Mesenchymal stem cell (in vitro differentiated cells and primary cell): ENCODE measurements around the gene FAAH2. TPM values are rescaled to one million over a fixed set of nuclear protein-coding genes. Genes with fewer than 3 reads are reported as not detected.

Source experiments
- DNase-seq: peaks from one replicate; pipeline ENCODE4 v3.0.0-alpha.2; 2013
- H2AFZ ChIP-seq: one replicate; pipeline ENCODE4 v1.6.1; 2013; ENCODE audit warnings: low read depth, mild to moderate bottlenecking, control low read depth, inconsistent platforms, low read length, moderate library complexity
- H2AK5ac ChIP-seq: 2 replicates; pipeline ENCODE4 v1.6.1; 2013; ENCODE audit warnings: low read length, moderate library complexity, mild to moderate bottlenecking, inconsistent platforms; ENCODE audit not compliant: severe bottlenecking
- H2BK120ac ChIP-seq: one replicate; pipeline ENCODE4 v1.6.1; 2013; ENCODE audit warnings: low read depth, mild to moderate bottlenecking, inconsistent platforms, low read length, moderate library complexity
- H2BK12ac ChIP-seq, 2 experiments: one replicate each; pipeline ENCODE4 v1.6.1; 2013; ENCODE audit warnings: inconsistent platforms in 2 of 2, low read length in 2 of 2, mild to moderate bottlenecking in 2 of 2, moderate library complexity in 2 of 2, control low read depth in 1 of 2
- H2BK15ac ChIP-seq: one replicate; pipeline ENCODE4 v1.6.1; 2013; ENCODE audit warnings: mild to moderate bottlenecking, low read depth, inconsistent platforms; ENCODE audit not compliant: poor library complexity, severe bottlenecking
- H2BK5ac ChIP-seq: 2 replicates; pipeline ENCODE4 v1.6.1; 2013; ENCODE audit warnings: low read depth, mild to moderate bottlenecking, low read length, control low read depth, inconsistent platforms; ENCODE audit not compliant: poor library complexity, severe bottlenecking
- H3K14ac ChIP-seq, 2 experiments: one replicate each; pipeline ENCODE4 v1.6.1; 2013; ENCODE audit warnings: inconsistent platforms in 2 of 2, low read length in 2 of 2, control low read depth in 1 of 2, mild to moderate bottlenecking in 1 of 2, moderate library complexity in 1 of 2
- H3K18ac ChIP-seq, 2 experiments: one replicate each; pipeline ENCODE4 v1.6.1; 2013; ENCODE audit warnings: inconsistent platforms in 2 of 2, low read length in 2 of 2, control low read depth in 1 of 2, low read depth in 1 of 2, mild to moderate bottlenecking in 1 of 2
- H3K23ac ChIP-seq, 2 experiments: one replicate each; pipeline ENCODE4 v1.6.1; 2013; ENCODE audit warnings: inconsistent platforms in 2 of 2, low read length in 2 of 2, mild to moderate bottlenecking in 2 of 2, moderate library complexity in 2 of 2, control low read depth in 1 of 2
- H3K27ac ChIP-seq: 2 replicates; pipeline ENCODE4 v1.5.1; 2013; ENCODE audit warnings: mild to moderate bottlenecking, moderate library complexity, low read length, control low read depth, inconsistent platforms; ENCODE audit not compliant: poor library complexity, severe bottlenecking
- H3K27me3 ChIP-seq, 2 experiments: 2 replicates each; pipeline versions ENCODE4 v1.6.1 to v1.7.0; 2013; ENCODE audit warnings: low read length in 2 of 2, mild to moderate bottlenecking in 2 of 2, moderate library complexity in 2 of 2, control low read depth in 1 of 2, inconsistent platforms in 1 of 2; ENCODE audit not compliant: control insufficient read depth in 1 of 2, insufficient read depth in 1 of 2
- H3K36me3 ChIP-seq, 2 experiments: 2 replicates each; pipeline versions ENCODE4 v1.6.1 to v1.7.0; 2013; ENCODE audit warnings: low read length in 2 of 2, control low read depth in 1 of 2, inconsistent platforms in 1 of 2, low read depth in 1 of 2, mild to moderate bottlenecking in 1 of 2; ENCODE audit not compliant: insufficient read depth in 2 of 2, control insufficient read depth in 1 of 2
- H3K4ac ChIP-seq, 2 experiments: one replicate each; pipeline ENCODE4 v1.6.1; 2013; ENCODE audit warnings: inconsistent platforms in 2 of 2, low read length in 2 of 2, mild to moderate bottlenecking in 2 of 2, moderate library complexity in 2 of 2, control low read depth in 1 of 2, low read depth in 1 of 2
- H3K4me1 ChIP-seq: 2 replicates; pipeline ENCODE4 v1.6.1; 2013; ENCODE audit warnings: low read depth, low read length, control low read depth; ENCODE audit not compliant: control insufficient read depth, insufficient read depth
- H3K4me2 ChIP-seq: 2 replicates; pipeline ENCODE4 v1.6.1; 2013; ENCODE audit warnings: low read length, mild to moderate bottlenecking, inconsistent platforms; ENCODE audit not compliant: poor library complexity, severe bottlenecking
- H3K4me3 ChIP-seq, 2 experiments: 2 replicates each; pipeline versions ENCODE4 v1.5.1 to v1.7.0; 2013; ENCODE audit warnings: low read length in 2 of 2, mild to moderate bottlenecking in 2 of 2, control low read depth in 1 of 2, low read depth in 1 of 2; ENCODE audit not compliant: insufficient read depth in 1 of 2
- H3K79me1 ChIP-seq: replicated peaks from 2 replicates; pipeline ENCODE4 v1.6.1; 2013; ENCODE audit warnings: mild to moderate bottlenecking, control low read depth, low read length, inconsistent platforms; ENCODE audit not compliant: poor library complexity, severe bottlenecking
- H3K9ac ChIP-seq: 2 replicates; pipeline ENCODE4 v1.7.0; 2013; ENCODE audit warnings: mild to moderate bottlenecking, low read length, moderate library complexity
- H3K9me3 ChIP-seq: 2 replicates; pipeline ENCODE4 v1.7.0; 2013; ENCODE audit warnings: mild to moderate bottlenecking, low read length; ENCODE audit not compliant: control insufficient read depth
- H4K8ac ChIP-seq: one replicate; pipeline ENCODE4 v1.6.1; 2013; ENCODE audit warnings: inconsistent platforms, mild to moderate bottlenecking, low read length, moderate library complexity
- H4K91ac ChIP-seq: one replicate; pipeline ENCODE4 v1.6.1; 2013; ENCODE audit warnings: mild to moderate bottlenecking, low read length, inconsistent platforms
- WGBS: methylation state at CpG from one replicate; pipeline ENCODE4 v1.1.7; 2013; ENCODE audit warnings: mixed read lengths; 5-methylcytosine and 5-hydroxymethylcytosine counted together
- polyA plus RNA-seq, 2 experiments: library from polyadenylated mRNA; stranded (reverse); fragments of 200-250 nt; gene quantifications; one replicate each; pipeline ENCODE4 v1.2.3, GENCODE V29; 2013

FAAH2 gene
- 0.08 TPM for polyA plus RNA-seq (2013, experiment 1 of 2)
- polyA plus RNA-seq (2013, experiment 2 of 2) = not detected

- WGBS = 17% methylated on average over 20 of the region's 22 CpGs
- Histone ChIP-seq H3K23ac (no peak within 1 kb of the TSS), H2BK12ac (no peak within 1 kb of the TSS), H3K27me3 (no peaks in the 10 kb centered on the region), H3K18ac (no peak within 1 kb of the TSS), H3K4me1 (no peaks in the 10 kb centered on the region), H3K4me3 (no peak within 1 kb of the TSS), H3K27ac (no peak within 1 kb of the TSS), H3K4me2 (no peak within 1 kb of the TSS), H3K9me3 (peaks cover 7% of the 10 kb centered on the region), H4K8ac (no peak within 1 kb of the TSS), H2AFZ (no peak within 1 kb of the TSS), H3K14ac (no peak within 1 kb of the TSS), H3K79me1 (no peaks in the 10 kb centered on the region), H3K4ac (no peak within 1 kb of the TSS), H4K91ac (no peak within 1 kb of the TSS), H3K36me3 (no peaks in the 10 kb centered on the region), H2BK15ac (no peak within 1 kb of the TSS), H2BK120ac (no peak within 1 kb of the TSS), H3K9ac (no peak within 1 kb of the TSS), H2BK5ac (no peak within 1 kb of the TSS), H2AK5ac (no peak within 1 kb of the TSS)
- no peak for DNase-seq
These were observed at the start of gene FAAH2 for GRCh38 chrX:57286507-57287251. Gene FAAH2 (plus strand): TSS chrX:57286706. CDS start chrX:57286826, 120 bp downstream.

GRCh38 chrX:57241967-57242366 lies 44.5 kb upstream of the FAAH2 start:
- 84% methylated on average over 6 of the region's 7 CpGs for whole genome bisulfite sequencing

GRCh38 chrX:57251965-57252364 lies 34.5 kb upstream of the FAAH2 start:
- H3K4me3 ChIP-seq = no peak overlapping the region
- no peaks in the 10 kb centered on the region for H3K36me3 ChIP-seq
- no peak overlapping the region for H3K4ac ChIP-seq
- peaks cover 20% of the 10 kb centered on the region for H3K9me3 ChIP-seq
- no peak overlapping the region for H4K8ac ChIP-seq
- no peak for DNase-seq
- WGBS = 97% methylated on average over 5 of the region's 6 CpGs
- H2BK120ac ChIP-seq = no peak overlapping the region
- H3K4me1 ChIP-seq = no peaks in the 10 kb centered on the region
- H3K14ac ChIP-seq = no peak overlapping the region
- H2AFZ ChIP-seq = no peak overlapping the region
- H3K27ac ChIP-seq = no peak overlapping the region
- no peak overlapping the region for H3K9ac ChIP-seq
- H3K4me2 ChIP-seq = no peak overlapping the region
- H2BK5ac ChIP-seq = no peak overlapping the region
- no peak overlapping the region for H3K18ac ChIP-seq
- H4K91ac ChIP-seq = no peak overlapping the region
- no peak overlapping the region for H3K23ac ChIP-seq
- no peak overlapping the region for H2BK12ac ChIP-seq
- no peak overlapping the region for H2AK5ac ChIP-seq
- H2BK15ac ChIP-seq = no peak overlapping the region
- peaks cover 0 to 3% of the 10 kb centered on the region in 2 experiments for H3K27me3 ChIP-seq
- no peaks in the 10 kb centered on the region for H3K79me1 ChIP-seq

More at GRCh38 chrX:57241967-57242366, 44.5 kb upstream of the FAAH2 start:
- Histone ChIP-seq H3K27ac (no peak overlapping the region), H2BK15ac (no peak overlapping the region), H4K8ac (no peak overlapping the region), H3K9ac (no peak overlapping the region), H3K18ac (no peak overlapping the region), H4K91ac (no peak overlapping the region), H3K9me3 (peaks cover 19% of the 10 kb centered on the region), H3K4me2 (no peak overlapping the region), H3K36me3 (no peaks in the 10 kb centered on the region), H3K4me3 (no peak overlapping the region), H3K79me1 (no peaks in the 10 kb centered on the region), H2BK5ac (no peak overlapping the region), H2BK120ac (no peak overlapping the region), H3K23ac (no peak overlapping the region), H3K27me3 (no peaks in the 10 kb centered on the region), H2AFZ (no peak overlapping the region), H2AK5ac (no peak overlapping the region), H2BK12ac (no peak overlapping the region), H3K14ac (no peak overlapping the region), H3K4ac (no peak overlapping the region), H3K4me1 (no peaks in the 10 kb centered on the region)
- DNase-seq = no peak

GRCh38 chrX:57265126-57265525 lies 21.4 kb upstream of the FAAH2 start:
- H3K27ac ChIP-seq = no peak overlapping the region
- peaks cover 31% of the 10 kb centered on the region for H3K9me3 ChIP-seq
- H3K4me2 ChIP-seq = no peak overlapping the region
- H3K79me1 ChIP-seq = no peaks in the 10 kb centered on the region
- no peaks in the 10 kb centered on the region for H3K27me3 ChIP-seq
- H2BK15ac ChIP-seq = no peak overlapping the region
- H2BK5ac ChIP-seq = no peak overlapping the region
- H2BK12ac ChIP-seq = no peak overlapping the region
- no peaks in the 10 kb centered on the region for H3K36me3 ChIP-seq
- WGBS = 72% methylated on average over 4 of the region's 4 CpGs
- no peak overlapping the region for H3K4me3 ChIP-seq
- no peak overlapping the region for H3K23ac ChIP-seq
- H2AFZ ChIP-seq = no peak overlapping the region
- H3K4me1 ChIP-seq = no peaks in the 10 kb centered on the region
- DNase-seq = no peak
- no peak overlapping the region for H4K8ac ChIP-seq
- H3K4ac ChIP-seq = no peak overlapping the region
- H2AK5ac ChIP-seq = no peak overlapping the region
- no peak overlapping the region for H3K18ac ChIP-seq
- H3K9ac ChIP-seq = no peak overlapping the region
- H3K14ac ChIP-seq = no peak overlapping the region
- H2BK120ac ChIP-seq = no peak overlapping the region
- no peak overlapping the region for H4K91ac ChIP-seq
